DND-41 (cell line): ENCODE results near the gene LTBR.
"Not testable (repeated sequence)": the region's sequence is repeated elsewhere in the genome, so short reads cannot be mapped to it uniquely, and the experiment has no call there.

Source experiments
- ATAC-seq: fragments of 200-7000 bp; cut with Tn5 transposase; 3 replicates; pipeline ENCODE4 v1.9.1; 2021; ENCODE audit warnings: low read depth; ENCODE audit not compliant: insufficient read depth
- DNase-seq: peaks from one replicate; pipeline ENCODE4 v3.0.0-alpha.2; 2020
- H2AFZ ChIP-seq: 2 replicates; pipeline ENCODE4 v1.6.0; 2012; ENCODE audit warnings: low read depth, low read length
- H3K27ac ChIP-seq: 2 replicates; pipeline ENCODE4 v1.5.1; 2012; ENCODE audit warnings: low read length, inconsistent platforms
- H3K27me3 ChIP-seq: fragments of 200-600 bp; sonication (generic); 2 replicates; pipeline ENCODE4 v1.6.0; 2012; ENCODE audit warnings: low read length, mild to moderate bottlenecking, inconsistent platforms; ENCODE audit not compliant: insufficient read depth, poor library complexity
- H3K36me3 ChIP-seq: 2 replicates; pipeline ENCODE4 v1.5.1; 2012; ENCODE audit warnings: low read length, inconsistent platforms; ENCODE audit not compliant: insufficient read depth
- H3K4me1 ChIP-seq: 2 replicates; pipeline ENCODE4 v1.5.1; 2012; ENCODE audit warnings: mild to moderate bottlenecking, low read length; ENCODE audit not compliant: insufficient read depth
- H3K4me2 ChIP-seq: 2 replicates; pipeline ENCODE4 v1.6.0; 2012; ENCODE audit warnings: mild to moderate bottlenecking, moderate library complexity, low read length, inconsistent platforms; ENCODE audit not compliant: insufficient read depth
- H3K4me3 ChIP-seq, 2 experiments: fragments of 200-600 bp in 1 of 2; shearing (Covaris generic) in 1 of 2; 2 replicates each; pipeline ENCODE4 v1.5.1; 2012 to 2016; ENCODE audit warnings: inconsistent platforms in 2 of 2, low read length in 2 of 2, mild to moderate bottlenecking in 2 of 2, low read depth in 1 of 2, moderate library complexity in 1 of 2
- H3K79me2 ChIP-seq: 2 replicates; pipeline ENCODE4 v1.6.0; 2012; ENCODE audit warnings: low read length, inconsistent platforms; ENCODE audit not compliant: insufficient read depth
- H3K9ac ChIP-seq: 2 replicates; pipeline ENCODE4 v1.6.0; 2012; ENCODE audit warnings: low read depth, mild to moderate bottlenecking, inconsistent platforms, low read length, moderate library complexity
- H3K9me3 ChIP-seq: 2 replicates; pipeline ENCODE4 v1.5.1; 2012; ENCODE audit warnings: low read length, moderate library complexity, mild to moderate bottlenecking, inconsistent platforms; ENCODE audit not compliant: insufficient read depth, severe bottlenecking
- H4K20me1 ChIP-seq: 2 replicates; pipeline ENCODE4 v1.6.0; 2012; ENCODE audit warnings: low read length; ENCODE audit not compliant: insufficient read depth
- EZH2 ChIP-seq: IDR thresholded peaks from 3 replicates; pipeline ENCODE4 v1.6.1; 2012; ENCODE audit warnings: borderline replicate concordance, low read depth, mild to moderate bottlenecking, moderate library complexity, low read length, inconsistent platforms; ENCODE audit not compliant: severe bottlenecking
- TF ChIP-seq, protein P1 (sequence below): IDR thresholded peaks from 2 replicates; pipeline ENCODE4 v1.5.1; 2012; ENCODE audit warnings: borderline replicate concordance, low read length, moderate library complexity, mild to moderate bottlenecking; ENCODE audit not compliant: poor library complexity, severe bottlenecking; ENCODE audit errors: extremely low read depth

Gene LTBR

GRCh38 chr12:6337958-6338433 is 46.0 kb upstream of the LTBR start:
- H3K9ac ChIP-seq = peak overlapping the region; percentile 83
- H4K20me1 ChIP-seq = peaks cover 31% of the 10 kb centered on the region
- H3K36me3 ChIP-seq = peaks cover 42% of the 10 kb centered on the region
- peaks cover 87% of the 10 kb centered on the region for H3K79me2 ChIP-seq
- peaks cover 71% of the 10 kb centered on the region for H3K4me1 ChIP-seq
- no peak overlapping the region for H2AFZ ChIP-seq
- H3K27ac ChIP-seq = peak overlapping the region; percentile 98
- no peak for ATAC-seq
- no peaks in the 10 kb centered on the region for H3K27me3 ChIP-seq
- peak; percentile 40 for DNase-seq
- H3K4me3 ChIP-seq = peak overlapping the region in 1 of 2 experiments; percentile 72; a peak in 2 of 4 replicates
- TF ChIP-seq, protein P1, sequence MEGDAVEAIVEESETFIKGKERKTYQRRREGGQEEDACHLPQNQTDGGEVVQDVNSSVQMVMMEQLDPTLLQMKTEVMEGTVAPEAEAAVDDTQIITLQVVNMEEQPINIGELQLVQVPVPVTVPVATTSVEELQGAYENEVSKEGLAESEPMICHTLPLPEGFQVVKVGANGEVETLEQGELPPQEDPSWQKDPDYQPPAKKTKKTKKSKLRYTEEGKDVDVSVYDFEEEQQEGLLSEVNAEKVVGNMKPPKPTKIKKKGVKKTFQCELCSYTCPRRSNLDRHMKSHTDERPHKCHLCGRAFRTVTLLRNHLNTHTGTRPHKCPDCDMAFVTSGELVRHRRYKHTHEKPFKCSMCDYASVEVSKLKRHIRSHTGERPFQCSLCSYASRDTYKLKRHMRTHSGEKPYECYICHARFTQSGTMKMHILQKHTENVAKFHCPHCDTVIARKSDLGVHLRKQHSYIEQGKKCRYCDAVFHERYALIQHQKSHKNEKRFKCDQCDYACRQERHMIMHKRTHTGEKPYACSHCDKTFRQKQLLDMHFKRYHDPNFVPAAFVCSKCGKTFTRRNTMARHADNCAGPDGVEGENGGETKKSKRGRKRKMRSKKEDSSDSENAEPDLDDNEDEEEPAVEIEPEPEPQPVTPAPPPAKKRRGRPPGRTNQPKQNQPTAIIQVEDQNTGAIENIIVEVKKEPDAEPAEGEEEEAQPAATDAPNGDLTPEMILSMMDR = no peak
- no peak for TF ChIP-seq EZH2
- H3K9me3 ChIP-seq = no peaks in the 10 kb centered on the region
- H3K4me2 ChIP-seq = peak overlapping the region; percentile 88

DNA sequence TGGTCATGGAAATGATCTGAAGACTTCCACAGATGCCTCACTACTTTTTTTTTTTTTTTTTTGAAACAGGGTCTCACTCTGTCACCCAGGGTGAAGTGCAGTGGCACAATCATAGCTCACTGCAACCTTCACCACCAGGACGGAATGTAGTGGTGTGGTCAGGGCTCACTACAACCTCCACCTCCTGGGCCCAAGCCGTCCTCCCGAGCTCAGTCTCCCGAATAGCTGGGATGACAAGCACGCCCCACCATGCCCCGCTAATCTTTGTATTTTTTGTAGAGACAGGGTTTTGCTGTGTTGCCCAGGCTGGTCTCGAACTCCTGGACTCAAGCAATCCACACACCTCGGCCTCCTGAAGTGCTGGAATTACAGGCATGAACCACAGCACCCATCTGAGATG is 45.4 kb upstream of the LTBR start:
- DNase-seq, ATAC-seq, H3K9me3 ChIP-seq, H2AFZ ChIP-seq, H3K27me3 ChIP-seq: not testable (repeated sequence)
- Histone ChIP-seq H3K36me3 (peaks cover 37% of the 10 kb centered on the region), H3K4me2 (peak overlapping the region; percentile 88), H3K27ac (peak overlapping the region; percentile 98), H4K20me1 (peaks cover 26% of the 10 kb centered on the region), H3K79me2 (peaks cover 84% of the 10 kb centered on the region), H3K4me3 (peak overlapping the region in 1 of 2 experiments; percentile 72; a peak in 2 of 4 replicates), H3K4me1 (peaks cover 75% of the 10 kb centered on the region), H3K9ac (peak overlapping the region; percentile 83)

DNA sequence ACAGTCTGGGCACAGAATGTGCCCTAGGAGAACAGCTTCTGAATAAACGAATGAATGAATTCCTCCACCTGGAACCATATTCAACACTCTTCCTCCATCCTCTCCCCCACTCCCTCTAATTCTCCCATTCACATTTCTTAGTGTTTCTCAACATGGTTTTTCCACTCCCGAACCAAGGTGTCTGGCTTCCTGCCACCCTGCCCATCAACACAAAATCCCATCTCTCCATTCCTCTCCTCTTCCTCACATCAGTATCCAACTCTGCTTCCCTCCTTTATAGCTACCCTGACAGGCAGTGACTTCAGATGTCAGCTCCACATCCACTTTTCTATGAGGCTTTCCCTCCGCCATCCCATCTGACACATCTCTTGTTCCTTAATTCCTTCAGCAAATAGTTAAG is 45.0 kb upstream of the LTBR start:
- TF ChIP-seq, protein P1 = no peak
- TF ChIP-seq EZH2 = no peak
- H3K4me2 ChIP-seq = peak overlapping the region; percentile 88
- peak overlapping the region in 1 of 2 experiments; percentile 72; a peak in 3 of 4 replicates for H3K4me3 ChIP-seq
- H3K9ac ChIP-seq = peak overlapping the region; percentile 83
- H3K79me2 ChIP-seq = peaks cover 80% of the 10 kb centered on the region
- peaks cover 32% of the 10 kb centered on the region for H3K36me3 ChIP-seq
- H2AFZ ChIP-seq = no peak overlapping the region
- peaks cover 75% of the 10 kb centered on the region for H3K4me1 ChIP-seq
- H3K27me3 ChIP-seq = no peaks in the 10 kb centered on the region
- peak overlapping the region; percentile 98 for H3K27ac ChIP-seq
- no peaks in the 10 kb centered on the region for H3K9me3 ChIP-seq
- DNase-seq = no peak
- no peak for ATAC-seq
- H4K20me1 ChIP-seq = peaks cover 22% of the 10 kb centered on the region

GRCh38 chr12:6340032-6340638 is 43.8 kb upstream of the LTBR start:
- Histone ChIP-seq H3K4me2 (peak overlapping the region; percentile 88), H3K4me3 (peak overlapping the region; percentile 57 to 72), H3K9ac (peak overlapping the region; percentile 83), H3K4me1 (peaks cover 68% of the 10 kb centered on the region), H2AFZ (no peak overlapping the region), H3K79me2 (peaks cover 69% of the 10 kb centered on the region), H4K20me1 (peaks cover 10% of the 10 kb centered on the region), H3K27me3 (no peaks in the 10 kb centered on the region), H3K27ac (peak overlapping the region; percentile 98), H3K36me3 (peaks cover 21% of the 10 kb centered on the region), H3K9me3 (no peaks in the 10 kb centered on the region)
- TF ChIP-seq, protein P1 = no peak
- TF ChIP-seq EZH2 = no peak
- DNase-seq (peak; percentile 54), ATAC-seq (no peak)
